IMR-90 (cell line): ENCODE measurements around the gene RBFA. TPM values are rescaled to one million over a fixed set of nuclear protein-coding genes. Genes with fewer than 3 reads are reported as not detected.
A peak's percentile ranks its signal among the peaks of the same experiment; 100 is the strongest.

Experiments
- ATAC-seq: fragments of 200-7000 bp; cut with Tn5 transposase; 2 replicates; pipeline ENCODE4 v1.9.1; 2020; ENCODE audit warnings: low read depth, mild to moderate bottlenecking, moderate library complexity
- BruUV-seq: library from RNA; stranded (reverse); fragments of 400-500 nt; replicated peaks from 2 replicates; lab custom pipeline; 2021; lab: Mats Ljungman, UMichigan
- CTCF ChIA-PET: fragments of 300-600 bp; formaldehyde crosslinking; extraction: SDS; loops from one replicate; lab custom pipeline; 2021; ENCODE audit warnings: antibody characterized with exemption; lab: Yijun Ruan, JAX
- POLR2A ChIA-PET: fragments of 300-600 bp; sonication (Branson Sonifier 250); formaldehyde crosslinking; loops from one replicate; lab custom pipeline; 2022; ENCODE audit warnings: antibody characterized with exemption; ENCODE audit not compliant: unreplicated experiment; lab: Charles Lee
- DNase-seq: peaks from one replicate; pipeline ENCODE4 v3.0.0; 2013
- H2AFZ ChIP-seq: replicated peaks from 2 replicates; pipeline ENCODE3; 2013; ENCODE audit warnings: low read length, mild to moderate bottlenecking; ENCODE audit not compliant: poor library complexity
- H2AK5ac ChIP-seq: 2 replicates; pipeline ENCODE4 v1.6.1; 2013; ENCODE audit warnings: low read depth, low read length, inconsistent platforms
- H2AK9ac ChIP-seq: replicated peaks from 2 replicates; pipeline ENCODE3; 2013; ENCODE audit warnings: mild to moderate bottlenecking, low read depth, low read length, moderate library complexity; ENCODE audit not compliant: poor library complexity
- H2BK120ac ChIP-seq: 2 replicates; pipeline ENCODE4 v1.6.1; 2013; ENCODE audit warnings: low read depth, low read length, inconsistent platforms
- H2BK15ac ChIP-seq: 3 replicates; pipeline ENCODE4 v1.6.1; 2013; ENCODE audit warnings: low read depth, low read length, inconsistent platforms
- H2BK20ac ChIP-seq: 2 replicates; pipeline ENCODE4 v1.6.1; 2013; ENCODE audit warnings: low read depth, mild to moderate bottlenecking, inconsistent platforms, low read length, moderate library complexity
- H2BK5ac ChIP-seq: 2 replicates; pipeline ENCODE4 v1.6.1; 2013; ENCODE audit warnings: mild to moderate bottlenecking, low read depth, low read length, inconsistent platforms; ENCODE audit not compliant: poor library complexity, severe bottlenecking
- H3K14ac ChIP-seq: replicated peaks from 2 replicates; pipeline ENCODE4 v1.6.1; 2013; ENCODE audit warnings: low read depth, low read length, inconsistent platforms
- H3K18ac ChIP-seq: 2 replicates; pipeline ENCODE4 v1.6.1; 2013; ENCODE audit warnings: low read depth, low read length, control low read depth
- H3K23ac ChIP-seq: 2 replicates; pipeline ENCODE4 v1.6.1; 2013; ENCODE audit warnings: low read depth, low read length, inconsistent platforms
- H3K27ac ChIP-seq: 2 replicates; pipeline ENCODE4 v1.5.1; 2013; ENCODE audit warnings: mild to moderate bottlenecking, control low read depth, low read length; ENCODE audit not compliant: insufficient read depth
- H3K27me3 ChIP-seq: 2 replicates; pipeline ENCODE4 v1.6.1; 2013; ENCODE audit warnings: low read length; ENCODE audit not compliant: control insufficient read depth, insufficient read depth
- H3K36me3 ChIP-seq: 2 replicates; pipeline ENCODE4 v1.6.1; 2013; ENCODE audit warnings: low read length, mixed read lengths; ENCODE audit not compliant: control insufficient read depth, insufficient read depth
- H3K4ac ChIP-seq: 2 replicates; pipeline ENCODE4 v1.6.1; 2013; ENCODE audit warnings: low read depth, low read length, inconsistent platforms
- H3K4me1 ChIP-seq: 2 replicates; pipeline ENCODE4 v1.6.1; 2013; ENCODE audit warnings: low read length, mixed read lengths; ENCODE audit not compliant: control insufficient read depth, insufficient read depth
- H3K4me2 ChIP-seq: 2 replicates; pipeline ENCODE4 v1.6.1; 2013; ENCODE audit warnings: low read depth, mild to moderate bottlenecking, control low read depth, low read length, moderate library complexity
- H3K4me3 ChIP-seq: 2 replicates; pipeline ENCODE4 v1.5.1; 2013; ENCODE audit warnings: low read depth, mild to moderate bottlenecking, control low read depth, low read length, moderate library complexity; ENCODE audit not compliant: insufficient read depth
- H3K56ac ChIP-seq: 2 replicates; pipeline ENCODE4 v1.6.1; 2013; ENCODE audit warnings: low read length, inconsistent platforms; ENCODE audit not compliant: insufficient read depth; ENCODE audit errors: extremely low read depth
- H3K79me1 ChIP-seq, 2 experiments: 2 replicates each; pipeline ENCODE4 v1.6.1; 2013; ENCODE audit warnings: low read length in 2 of 2, inconsistent platforms in 1 of 2, low read depth in 1 of 2
- H3K9ac ChIP-seq: 2 replicates; pipeline ENCODE4 v1.6.1; 2013; ENCODE audit warnings: low read depth, low read length, control low read depth
- H3K9me1 ChIP-seq: 2 replicates; pipeline ENCODE4 v1.6.1; 2013; ENCODE audit warnings: low read length, inconsistent platforms; ENCODE audit not compliant: insufficient read depth
- H3K9me3 ChIP-seq: 2 replicates; pipeline ENCODE4 v1.6.1; 2013; ENCODE audit warnings: low read length; ENCODE audit not compliant: control insufficient read depth, insufficient read depth
- H4K20me1 ChIP-seq: 2 replicates; pipeline ENCODE4 v1.6.1; 2013; ENCODE audit warnings: low read length, inconsistent platforms; ENCODE audit not compliant: insufficient read depth
- H4K5ac ChIP-seq: 2 replicates; pipeline ENCODE4 v1.6.1; 2013; ENCODE audit warnings: mild to moderate bottlenecking, low read depth, low read length, control low read depth
- H4K8ac ChIP-seq, 2 experiments: 2 replicates each; pipeline ENCODE4 v1.6.1; 2013; ENCODE audit warnings: low read depth in 2 of 2, low read length in 2 of 2, control low read depth in 1 of 2, inconsistent platforms in 1 of 2
- H4K91ac ChIP-seq: 2 replicates; pipeline ENCODE4 v1.6.1; 2013; ENCODE audit warnings: low read depth, low read length, inconsistent platforms; ENCODE audit not compliant: insufficient read depth
- CHD1 ChIP-seq: IDR thresholded peaks from 2 replicates; pipeline ENCODE4 v1.6.1; 2012; ENCODE audit warnings: low read depth, low read length, improper control_type of control experiment
- CTCF ChIP-seq: conservative IDR thresholded peaks from 2 replicates; pipeline ENCODE4 v1.5.1; 2012; ENCODE audit warnings: mild to moderate bottlenecking, low read depth, low read length, improper control_type of control experiment
- ELK1 ChIP-seq: fragments of 150-350 bp; IDR thresholded peaks from 2 replicates; pipeline ENCODE4 v1.6.1; 2016; ENCODE audit warnings: low read depth, mild to moderate bottlenecking, low read length, moderate library complexity, borderline replicate concordance
- MAFK ChIP-seq: IDR thresholded peaks from 2 replicates; pipeline ENCODE4 v1.6.1; 2012; ENCODE audit warnings: low read depth, low read length, improper control_type of control experiment
- MXI1 ChIP-seq: IDR thresholded peaks from 2 replicates; pipeline ENCODE4 v1.6.1; 2012; ENCODE audit warnings: low read depth, mild to moderate bottlenecking, low read length, moderate library complexity, borderline replicate concordance
- NFE2L2 ChIP-seq: fragments of 150-350 bp; IDR thresholded peaks from 2 replicates; pipeline ENCODE4 v1.6.1; 2016; ENCODE audit warnings: low read depth, mild to moderate bottlenecking, low read length
- POLR2A ChIP-seq: IDR thresholded peaks from 2 replicates; pipeline ENCODE4 v1.6.1; 2012; ENCODE audit warnings: mild to moderate bottlenecking, low read depth, low read length
- RAD21 ChIP-seq: IDR thresholded peaks from 2 replicates; pipeline ENCODE4 v1.6.1; 2012; ENCODE audit warnings: low read length, improper control_type of control experiment
- RCOR1 ChIP-seq: IDR thresholded peaks from 2 replicates; pipeline ENCODE4 v1.6.1; 2012; ENCODE audit warnings: mild to moderate bottlenecking, low read length, improper control_type of control experiment; ENCODE audit not compliant: insufficient replicate concordance
- RFX5 ChIP-seq: IDR thresholded peaks from 2 replicates; pipeline ENCODE4 v1.8.0; 2012; ENCODE audit warnings: low read depth, mild to moderate bottlenecking, low read length, moderate library complexity
- SMC3 ChIP-seq: fragments of 150-350 bp; IDR thresholded peaks from 2 replicates; pipeline ENCODE4 v1.6.1; 2016; ENCODE audit warnings: low read depth, mild to moderate bottlenecking, antibody characterized with exemption, low read length, moderate library complexity
- USF2 ChIP-seq: fragments of 150-350 bp; IDR thresholded peaks from 2 replicates; pipeline ENCODE4 v1.6.1; 2017; ENCODE audit warnings: mild to moderate bottlenecking, antibody characterized with exemption, low read length, low read depth
- whole genome bisulfite sequencing, 2 experiments: methylation state at CpG; one replicate each; pipeline versions ENCODE4 v1.1.5 to v1.1.7; 2013; ENCODE audit warnings: missing lambda C conversion rate in 2 of 2; ENCODE audit not compliant: insufficient read length in 1 of 2; ENCODE audit errors: extremely low coverage in 2 of 2; 5-methylcytosine and 5-hydroxymethylcytosine counted together
- dilution Hi-C: fragments of 300-500 bp; cut with HindIII; formaldehyde crosslinking; loops from one replicate; pipeline ENCODE4 v1.14.3; 2018; ENCODE audit warnings: low sequenced_read_pairs; ENCODE audit not compliant: unreplicated experiment
- in situ Hi-C: fragments of 300-500 bp; cut with MboI; formaldehyde crosslinking; loops from 3 replicates; pipeline ENCODE4 v1.14.3; 2019; ENCODE audit warnings: low sequenced_read_pairs, inconsistent platforms, mixed read lengths
- intact Hi-C: fragments of 100-400 bp; cut with micrococcal nuclease; formaldehyde crosslinking; loops from 2 replicates; pipeline ENCODE4 v1.10.0; 2022
- polyA plus RNA-seq, 3 experiments: library from polyadenylated mRNA; depleted of rRNA; stranded (reverse); fragments of >200 nt; gene quantifications; 2 replicates each; pipeline ENCODE4 v1.2.3, GENCODE V29; 2012; ENCODE audit warnings: low replicate concordance in 1 of 3
- total RNA-seq: library from RNA; depleted of rRNA; stranded (reverse); fragments of >200 nt; gene quantifications from 2 replicates; pipeline ENCODE4 v1.2.3, GENCODE V29; 2012

The RBFA gene
- total and polyA plus RNA-seq, 2 of the 4 experiments (the other 2 are of a cell fraction), result 21.0 to 38.0 TPM

- Histone ChIP-seq H3K9me1 (peaks cover 11% of the 10 kb centered on the region), H3K14ac (peak overlapping the region; percentile 77), H2AK9ac (peak overlapping the region; percentile 96), H3K9me3 (no peaks in the 10 kb centered on the region), H2AFZ (peak overlapping the region; percentile 96), H3K56ac (peak overlapping the region; percentile 93), H2AK5ac (peak overlapping the region; percentile 80; the same call in 1 of the 2 replicates), H3K36me3 (peaks cover 8% of the 10 kb centered on the region), H3K4me2 (peak overlapping the region; percentile 93), H4K91ac (peak overlapping the region; percentile 78; the same call in 1 of the 2 replicates), H3K27me3 (no peaks in the 10 kb centered on the region), H3K79me1 (peaks cover 20 to 44% of the 10 kb centered on the region in 2 experiments), H3K4ac (peak overlapping the region; percentile 73), H3K4me1 (peaks cover 3% of the 10 kb centered on the region; the same call in 1 of the 2 replicates), H3K9ac (peak overlapping the region; percentile 97), H3K18ac (peak overlapping the region; percentile 35; the same call in 1 of the 2 replicates), H3K23ac (peak overlapping the region; percentile 77), H2BK120ac (no peak overlapping the region), H2BK5ac (peak overlapping the region; percentile 40), H4K8ac (peak overlapping the region; percentile 62 to 76), H4K20me1 (no peaks in the 10 kb centered on the region), H3K4me3 (peak overlapping the region; percentile 66), H2BK15ac (no peak overlapping the region), H3K27ac (peak overlapping the region; percentile 74), H2BK20ac (no peak overlapping the region), H4K5ac (peak overlapping the region; percentile 28; the same call in 1 of the 2 replicates)
- CTCF ChIA-PET, result interaction anchor here (0.6 kb wide), 1 partner anchor 91 kb away, joined by 4 read pairs; no protein-coding TSS in a partner anchor
- no peak for TF ChIP-seq ELK1
- no peak for TF ChIP-seq CTCF
- TF ChIP-seq SMC3, result no peak
- TF ChIP-seq MAFK, result no peak
- TF ChIP-seq RAD21, result no peak
- no peak for TF ChIP-seq MXI1
- no peak for TF ChIP-seq POLR2A
- TF ChIP-seq RFX5, result no peak
- TF ChIP-seq NFE2L2, result no peak
- TF ChIP-seq CHD1, result no peak
- no peak for TF ChIP-seq RCOR1
- TF ChIP-seq USF2, result no peak
- DNase-seq (no peak), ATAC-seq (no peak)
- intact Hi-C loops (loop anchor here (1.0 to 10.0 kb wide), 4 partner anchors 47 to 340 kb away; partner anchors contain the start of gene TXNL4A), dilution Hi-C loops (no loop called here), in situ Hi-C loops (no loop called here)
- POLR2A ChIA-PET, result interaction anchor here (0.7 kb wide), 1 partner anchor 75 kb away, joined by 3 read pairs; no protein-coding TSS in a partner anchor
- no CpG with 5 or more reads among the region's 8 CpGs for WGBS, 2 experiments
- no TSS peak for BruUV-seq
These were observed 695 bp downstream of the RBFA start for GRCh38 chr18:80034852-80035406.
